Ovary (tissue), 3 donors: ENCODE data around the gene GPR142.

ENCODE experiments used
- CTCF ChIP-seq, 3 donors: fragments of 450-650 bp in 2 of 3; fragments of 200-600 bp in 1 of 3; IDR thresholded peaks; one replicate each; pipeline versions ENCODE4 v1.5.1 to v1.8.0; 2016 to 2022; ENCODE audit warnings: antibody characterized with exemption in 3 of 3, mild to moderate bottlenecking in 1 of 3
- EP300 ChIP-seq: sonication (generic); formaldehyde crosslinking; IDR thresholded peaks from one replicate; pipeline ENCODE4 v1.6.1; 2017; ENCODE audit warnings: antibody characterized with exemption
- POLR2A ChIP-seq: fragments of 450-650 bp; IDR thresholded peaks from one replicate; pipeline ENCODE4 v1.6.1; 2017; ENCODE audit warnings: antibody characterized with exemption, mild to moderate bottlenecking, moderate library complexity
- donor health status: DM: no; HTN: no; CAD: no.

GRCh38 chr17:74419928-74420411 is 52.7 kb downstream of the GPR142 start:
- TF ChIP-seq CTCF (IDR thresholded peaks at IDR 0.05) (no peak), POLR2A (no peak), EP300 (no peak)
